GM21825 (cell line): ENCODE results near the gene DUXA.
A peak's percentile ranks its signal among the peaks of the same experiment; 100 is the strongest.
"Not testable (repeated sequence)": the region's sequence is repeated elsewhere in the genome, so short reads cannot be mapped to it uniquely, and the experiment has no call there.

Experiments used
- ATAC-seq: cut with Tn5 transposase; IDR thresholded peaks from one replicate; pipeline ENCODE4 v1.9.1; 2021; ENCODE audit warnings: mild to moderate bottlenecking, moderate library complexity; ENCODE audit not compliant: unreplicated experiment

The DUXA gene

GRCh38 chr19:57167385-57167784 is at the start of gene DUXA:
Gene DUXA (minus strand): TSS chr19:57167485. CDS start chr19:57167443, 42 bp downstream.
- no peak for ATAC-seq

GRCh38 chr19:57212109-57212508 is 44.8 kb upstream of the DUXA start:
- no peak for ATAC-seq

GRCh38 chr19:57210381-57210780 is 43.1 kb upstream of the DUXA start:
- ATAC-seq: no peak

- ATAC-seq: no peak
Measured at GRCh38 chr19:57202160-57202559, 34.9 kb upstream of the DUXA start.

GRCh38 chr19:57197874-57198273 is 30.6 kb upstream of the DUXA start:
- not testable (repeated sequence) for ATAC-seq

- ATAC-seq: no peak
Measured at GRCh38 chr19:57192993-57193392, 25.7 kb upstream of the DUXA start.

- no peak for ATAC-seq
Measured at GRCh38 chr19:57192077-57192420, 24.8 kb upstream of the DUXA start.

- ATAC-seq: peak; percentile 96
Measured at GRCh38 chr19:57191141-57192076, 24.1 kb upstream of the DUXA start, which contains the start of gene ZNF264. Gene ZNF264 (plus strand): TSS chr19:57191500. CDS start chr19:57191914, 414 bp downstream.

- ATAC-seq: no peak
Measured at GRCh38 chr19:57190301-57190700, 23.0 kb upstream of the DUXA start.

GRCh38 chr19:57171551-57172081 is 4.3 kb upstream of the DUXA start:
- no peak for ATAC-seq

- ATAC-seq: no peak
Measured at GRCh38 chr19:57165846-57166245, 1.4 kb downstream of the DUXA start.

- no peak for ATAC-seq
Measured at GRCh38 chr19:57161985-57162539, 5.2 kb downstream of the DUXA start.

GRCh38 chr19:57152921-57153320 is 14.4 kb downstream of the DUXA start:
- ATAC-seq: no peak

GRCh38 chr19:57141699-57142098 is 25.6 kb downstream of the DUXA start:
- no peak for ATAC-seq

- no peak for ATAC-seq
Measured at GRCh38 chr19:57135797-57136196, 31.5 kb downstream of the DUXA start.

- ATAC-seq: not testable (repeated sequence)
Measured at GRCh38 chr19:57127403-57127802, 39.9 kb downstream of the DUXA start.

- ATAC-seq: no peak
Measured at GRCh38 chr19:57123882-57124281, 43.4 kb downstream of the DUXA start.

- no peak for ATAC-seq
Measured at GRCh38 chr19:57118848-57119247, 48.4 kb downstream of the DUXA start.

GRCh38 chr19:57113501-57113900 is 53.8 kb downstream of the DUXA start:
- ATAC-seq: not testable (repeated sequence)

GRCh38 chr19:57111329-57111644 is 56.0 kb downstream of the DUXA start:
- no peak for ATAC-seq

- ATAC-seq: no peak
Measured at GRCh38 chr19:57110592-57111328, 56.5 kb downstream of the DUXA start.
